NCI-H82 treated with DMSO at 0.1 percent for 48 hours (cell line): ENCODE data around the gene ETS1.

Experiments used
- DNase-seq: peaks from one replicate; lab custom pipeline; 2025; ENCODE audit not compliant: unreplicated experiment; lab: John Stamatoyannopoulos, UW

The ETS1 gene

DNA sequence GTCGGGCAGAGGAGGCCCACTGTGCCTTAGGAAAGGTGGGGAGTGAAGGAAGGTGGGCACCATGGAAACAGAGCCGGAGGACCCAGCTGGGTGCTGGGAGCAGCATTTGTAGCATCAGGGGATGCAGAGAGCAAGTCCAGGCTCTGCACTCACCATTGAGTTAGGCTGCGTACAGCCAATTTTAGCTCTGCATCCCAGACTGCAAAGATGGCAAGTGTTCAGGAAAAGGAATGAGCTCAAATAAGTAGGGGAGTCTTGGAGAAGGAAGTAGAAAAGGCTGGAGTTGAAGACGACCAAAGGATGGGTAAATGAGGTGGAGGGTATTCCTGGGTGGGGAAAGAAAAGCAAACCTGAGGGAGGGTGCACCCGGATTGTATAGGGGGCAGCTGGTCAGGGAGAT lies 31.6 kb upstream of the ETS1 start:
- DNase-seq, result no peak

DNA sequence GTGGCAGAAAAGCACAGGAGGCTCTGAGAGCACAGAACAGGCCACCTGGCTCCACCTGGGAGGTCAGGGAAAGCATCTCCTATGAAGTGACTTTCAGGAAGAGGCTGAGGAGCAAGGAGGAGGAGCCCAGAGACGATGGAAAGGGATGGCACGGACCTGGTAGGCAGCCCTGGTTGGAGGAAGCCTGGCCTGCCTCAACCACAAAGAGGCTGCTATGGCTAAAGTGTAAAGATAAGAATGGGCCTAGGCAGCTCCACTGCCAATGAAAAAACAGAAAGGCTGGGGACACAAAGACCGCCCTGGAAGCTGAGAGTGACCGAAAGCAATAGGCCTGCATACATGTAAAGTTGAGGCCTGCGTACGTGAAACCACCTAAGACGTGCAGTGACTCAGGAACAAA lies 31.2 kb upstream of the ETS1 start:
- DNase-seq, result no peak

DNA sequence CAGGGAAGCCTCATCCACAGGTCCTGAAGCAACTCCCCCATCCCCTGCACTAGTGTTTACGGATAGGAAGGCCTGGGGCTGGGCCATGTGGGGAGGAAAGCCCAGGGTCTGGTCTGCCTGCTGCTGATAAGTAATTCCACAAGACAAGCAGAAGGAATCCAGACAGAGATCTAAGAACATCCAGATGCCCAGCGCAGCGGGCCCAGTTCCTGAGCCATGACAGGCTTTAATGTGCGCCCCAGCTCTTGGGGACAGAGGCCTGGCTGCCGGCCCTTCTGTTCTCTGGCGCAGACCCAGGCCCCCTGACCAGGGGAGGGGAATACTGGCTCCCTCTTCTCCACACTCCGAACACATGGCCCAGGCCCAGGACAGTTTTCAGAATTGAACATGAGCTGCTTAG lies 28.8 kb upstream of the ETS1 start:
- no peak for DNase-seq

DNA sequence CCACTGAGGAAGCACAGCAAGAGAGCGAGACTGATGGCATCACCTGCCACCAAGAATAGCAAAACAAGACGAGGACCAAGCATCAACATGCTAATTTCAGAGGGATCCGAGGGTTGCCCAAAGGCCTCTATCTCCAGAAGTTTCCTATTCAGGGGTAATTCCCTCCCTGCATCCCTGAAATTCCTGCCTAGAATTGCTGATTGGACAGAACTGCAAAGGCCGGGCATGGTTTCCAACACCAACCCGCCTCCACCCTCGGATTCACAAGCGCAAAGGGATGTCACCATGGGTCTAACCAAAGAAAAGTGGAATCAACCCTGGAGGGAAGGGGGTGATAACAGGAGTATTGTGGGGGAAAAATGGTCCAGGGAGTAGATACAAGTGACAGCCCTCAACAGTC lies 28.3 kb upstream of the ETS1 start:
- DNase-seq, result no peak

DNA sequence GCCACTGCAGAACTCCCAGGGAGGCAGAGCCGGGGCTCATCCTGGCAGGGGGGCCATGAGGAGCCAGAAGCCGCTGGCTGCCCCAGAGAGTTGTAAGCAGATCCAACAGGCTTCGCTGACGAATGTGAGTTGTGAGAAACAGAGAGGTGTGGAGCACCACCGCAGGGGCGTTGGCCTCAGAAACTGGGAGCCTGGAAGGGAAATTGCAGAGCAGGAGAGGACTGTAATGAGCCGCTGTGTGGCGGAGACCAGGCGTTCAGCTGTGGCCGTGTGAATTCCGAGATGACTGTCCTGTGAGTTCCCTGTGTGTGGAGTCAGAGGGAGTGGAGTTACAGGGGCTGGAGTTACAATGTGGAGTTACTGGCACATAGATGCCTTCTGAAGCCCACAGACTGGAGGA lies 27.7 kb upstream of the ETS1 start:
- no peak for DNase-seq

DNA sequence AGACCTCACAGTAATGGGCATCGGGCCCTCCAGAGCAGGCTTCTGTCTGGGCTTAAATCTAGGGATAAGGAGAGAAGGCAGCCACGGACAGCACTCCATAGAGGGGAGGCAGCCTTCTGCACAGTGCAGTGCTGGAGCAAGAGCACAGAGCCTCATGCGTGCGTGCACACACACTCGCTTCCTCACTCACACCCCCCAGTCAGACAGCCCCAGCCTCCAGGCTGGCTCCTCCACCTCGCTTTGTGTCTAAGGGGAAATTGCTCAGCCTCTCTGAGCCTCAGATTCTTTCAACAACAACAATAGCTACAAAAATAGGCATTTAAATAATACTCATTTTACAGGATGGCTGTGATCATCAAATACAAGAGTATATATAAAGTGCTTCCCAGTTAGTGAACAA lies 26.7 kb upstream of the ETS1 start:
- DNase-seq, result no peak

DNA sequence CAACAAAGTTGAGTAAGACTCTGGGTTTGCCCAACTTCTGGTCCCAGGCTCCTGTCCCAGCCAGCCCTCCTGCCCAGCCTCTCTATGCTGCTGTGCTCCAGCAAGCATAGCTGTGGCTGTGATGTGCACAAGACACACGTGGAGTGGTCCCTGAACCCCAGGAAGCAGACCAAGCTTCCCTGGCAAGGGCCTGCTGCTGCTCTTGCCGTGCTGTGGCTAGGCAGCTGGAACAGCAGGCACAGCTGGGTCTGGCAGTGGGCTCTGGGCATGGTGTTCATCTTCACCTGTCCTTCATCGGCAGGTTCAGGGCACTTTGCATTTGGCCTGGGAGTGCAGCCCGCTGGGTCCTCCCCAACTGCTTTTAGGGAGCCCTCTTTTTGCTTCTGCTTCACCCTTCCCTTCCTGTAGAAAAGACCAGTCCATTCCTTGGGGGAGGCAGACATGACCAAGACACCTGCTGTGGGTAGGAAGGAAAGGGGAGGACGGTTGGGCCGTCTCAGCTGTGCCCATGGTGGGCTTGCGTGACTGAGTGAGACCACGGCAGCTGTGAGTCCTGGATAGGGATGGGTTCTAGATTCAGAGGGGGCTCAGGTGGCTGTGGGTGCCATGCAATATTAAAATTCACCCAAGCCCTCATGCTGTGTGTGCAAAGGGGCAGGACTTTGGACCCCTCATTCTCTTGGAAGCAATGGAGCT lies 26.1 kb upstream of the ETS1 start:
- no peak for DNase-seq

DNA sequence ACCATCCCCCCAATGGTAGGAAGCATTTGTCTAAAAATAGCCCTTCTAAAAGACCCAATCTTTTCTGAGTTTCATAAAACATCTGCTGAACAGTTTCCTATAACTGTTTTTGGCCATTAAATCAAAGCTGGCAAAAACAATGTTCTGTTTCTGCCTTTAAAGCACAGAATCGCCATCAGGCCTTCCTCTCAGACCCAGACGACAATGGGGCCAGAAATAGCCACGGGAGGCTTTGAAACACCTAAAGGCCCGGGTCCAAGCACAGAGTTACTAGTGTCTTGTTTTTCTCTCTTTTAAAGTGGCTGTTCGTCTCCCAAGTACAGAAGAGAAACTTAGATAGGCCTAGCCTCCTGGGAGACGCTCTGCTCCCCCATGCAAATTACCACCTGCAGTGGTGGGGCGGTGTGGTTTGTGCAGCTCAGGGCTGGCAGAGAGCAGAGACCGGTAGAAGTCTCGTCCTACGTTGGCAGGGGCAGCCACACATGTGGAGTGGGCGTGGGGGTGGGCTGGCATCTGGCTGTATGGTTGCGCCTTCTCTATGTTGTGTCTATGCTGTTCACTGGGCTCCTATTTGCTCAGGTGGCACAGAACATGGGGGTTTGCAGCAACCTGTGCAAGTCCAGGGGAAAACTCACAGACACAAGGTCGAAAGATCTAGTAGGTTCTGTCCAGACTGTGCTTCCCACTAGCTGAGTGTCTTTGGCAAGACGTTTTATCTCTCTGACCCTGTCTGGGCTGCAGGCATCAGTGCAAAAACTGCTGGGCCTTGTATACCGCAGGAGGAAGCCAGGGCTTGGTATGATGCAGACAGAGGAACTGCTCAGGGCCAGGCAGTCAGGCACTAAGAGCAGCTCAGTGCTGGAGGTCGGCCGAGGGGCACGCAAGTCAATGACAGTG lies 23.6 kb upstream of the ETS1 start:
- DNase-seq, result no peak

DNA sequence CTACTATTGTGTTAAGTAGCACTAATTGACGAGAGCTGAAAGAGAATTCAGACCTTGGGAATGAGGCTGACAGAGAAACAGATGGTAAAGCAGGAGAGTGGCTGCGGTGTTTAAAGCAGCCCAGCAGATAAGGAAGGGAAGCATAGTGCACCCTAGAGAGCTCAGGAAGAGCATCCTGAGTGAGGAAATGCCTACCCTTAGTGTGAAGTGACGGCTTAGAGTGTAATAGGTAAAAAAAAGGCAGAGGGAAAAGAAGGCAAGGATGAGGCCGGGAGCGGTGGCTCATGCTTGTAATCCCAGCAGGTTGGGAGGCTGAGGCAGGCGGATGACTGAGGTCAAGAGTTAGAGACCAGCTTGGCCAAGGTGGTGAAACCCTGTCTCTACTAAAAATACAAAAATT lies 22.4 kb upstream of the ETS1 start:
- no peak for DNase-seq

DNA sequence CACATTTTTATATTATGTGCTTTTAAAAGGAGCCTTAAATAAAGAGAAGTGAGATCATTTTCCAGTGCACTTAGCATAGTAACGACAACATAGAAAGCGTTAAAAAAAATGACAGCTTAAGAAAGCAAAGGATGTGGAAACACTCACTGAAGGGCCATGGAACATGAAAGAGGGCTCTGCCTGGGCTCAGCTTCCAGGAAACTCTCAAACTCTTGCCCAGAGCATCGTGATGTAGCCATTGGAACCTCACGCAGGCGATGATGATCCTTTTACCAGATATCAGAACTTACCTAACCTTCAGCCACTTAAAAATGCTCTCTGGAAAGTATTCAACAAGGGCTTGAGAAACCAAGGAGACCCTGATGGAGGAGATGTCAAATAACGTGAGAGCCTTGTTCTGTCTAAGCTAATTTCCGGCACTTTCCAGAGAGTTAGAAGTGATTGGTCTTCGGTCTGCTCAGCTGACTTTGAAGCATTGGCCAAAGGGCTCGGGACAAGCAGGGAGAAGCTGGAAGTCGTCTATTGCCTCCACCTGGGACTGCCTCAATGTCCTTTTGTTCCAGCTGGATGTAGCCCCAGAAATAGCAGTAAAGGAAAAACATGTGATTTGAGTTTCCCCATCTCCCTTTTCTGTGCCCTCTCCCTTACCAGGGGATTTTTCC lies 21.5 kb upstream of the ETS1 start:
- no peak for DNase-seq

DNA sequence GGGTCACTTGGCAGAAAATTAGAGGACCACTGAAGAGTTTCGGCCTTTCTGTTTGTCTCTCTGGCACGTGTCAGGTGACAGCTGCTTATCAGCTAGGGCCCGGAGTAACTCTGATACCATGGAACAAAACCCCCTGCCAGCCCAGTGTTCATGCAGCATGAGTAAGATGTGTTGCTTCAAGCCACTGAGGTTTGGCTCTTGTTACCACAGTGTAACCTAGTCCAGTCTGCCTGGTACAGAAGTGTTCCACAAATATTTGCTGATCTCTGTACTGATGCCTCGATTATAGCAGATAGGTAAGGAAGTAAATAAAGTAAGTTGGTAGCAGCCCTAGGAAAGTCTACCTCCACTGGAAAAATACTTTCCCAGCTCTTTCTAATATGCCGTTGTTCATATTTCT lies 20.5 kb upstream of the ETS1 start:
- DNase-seq, result no peak

DNA sequence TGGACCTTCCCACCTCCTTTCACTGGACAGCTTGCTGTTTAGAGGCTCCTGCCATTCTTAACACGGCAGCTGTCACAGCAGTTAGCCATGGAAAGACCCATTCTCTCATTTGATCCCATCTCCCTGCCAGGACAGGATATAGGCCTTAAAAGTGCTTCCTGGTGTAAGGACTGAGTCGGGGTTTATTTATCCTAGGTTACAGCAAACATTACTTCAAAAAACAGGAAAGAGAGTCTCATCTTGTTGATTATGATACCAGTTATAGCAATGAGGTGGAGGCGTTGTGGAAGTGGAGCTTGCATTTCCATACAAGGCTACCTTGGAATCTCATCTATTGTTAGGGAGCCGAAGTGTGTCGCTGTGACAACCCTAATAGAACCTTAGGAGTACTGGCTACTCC lies 17.4 kb upstream of the ETS1 start:
- DNase-seq, result no peak

DNA sequence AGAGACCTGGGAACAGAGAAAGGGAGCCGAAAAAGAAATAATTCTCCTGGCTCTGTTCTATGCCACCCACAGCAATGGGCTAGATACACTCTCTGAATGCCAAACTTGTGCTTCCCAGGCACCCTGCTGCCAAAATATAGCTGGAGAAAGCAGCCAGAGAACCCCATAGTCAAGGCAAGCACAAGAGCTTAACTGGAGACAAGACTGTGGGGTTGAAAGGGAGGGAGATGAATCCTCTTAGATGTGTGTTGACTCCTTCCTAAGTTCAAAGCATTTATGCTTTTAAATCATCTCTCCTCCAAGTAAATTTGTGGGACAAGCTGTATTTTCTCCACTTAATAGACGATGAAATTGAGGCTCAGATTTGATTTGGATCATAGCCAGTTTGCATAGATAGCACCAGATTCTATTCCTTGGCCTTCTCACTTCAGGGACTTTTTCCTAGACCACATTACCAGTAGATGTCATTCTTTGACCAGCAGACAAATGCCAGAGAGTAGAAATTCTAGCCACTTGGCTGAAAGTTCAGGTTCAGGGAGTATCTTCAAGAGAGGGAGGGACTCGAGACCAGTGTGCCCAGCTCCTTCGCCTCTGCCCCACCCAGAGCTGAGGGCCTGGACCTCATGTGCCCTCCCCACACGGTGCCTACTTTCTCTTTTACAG lies 16.5 kb upstream of the ETS1 start:
- DNase-seq, result no peak

DNA sequence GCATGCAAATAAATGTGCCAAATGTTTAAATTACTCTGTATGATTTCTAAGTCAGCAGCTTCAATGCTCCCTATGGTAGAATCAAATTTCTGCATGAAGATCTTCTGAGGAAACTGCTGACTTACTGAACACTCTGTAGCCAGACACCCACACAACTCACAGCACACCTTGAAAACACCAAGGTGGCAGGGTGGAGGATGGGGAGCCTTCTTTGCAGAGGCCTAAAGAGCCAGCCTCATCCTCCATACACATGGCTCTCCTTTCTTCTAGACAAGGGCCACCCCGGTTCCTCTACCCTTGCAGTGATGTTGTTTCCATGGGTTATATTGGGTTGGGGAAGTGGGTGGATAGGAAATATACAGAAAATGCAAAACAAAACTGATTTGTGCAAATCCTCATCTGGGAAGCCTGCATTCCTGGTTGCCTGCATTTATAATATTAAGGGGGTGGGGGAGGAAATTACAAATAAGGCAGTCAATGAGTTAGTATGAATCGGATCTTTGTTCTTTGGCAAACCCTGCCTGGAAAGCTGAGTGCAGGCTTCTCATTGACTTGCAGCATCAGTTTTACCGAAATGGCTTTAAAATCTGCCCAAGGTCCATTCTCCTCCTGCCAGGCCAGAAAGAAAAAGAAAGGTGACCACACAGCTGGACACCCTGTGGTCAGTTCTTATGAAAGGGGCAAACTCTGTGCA lies 15.8 kb upstream of the ETS1 start:
- DNase-seq, result no peak

DNA sequence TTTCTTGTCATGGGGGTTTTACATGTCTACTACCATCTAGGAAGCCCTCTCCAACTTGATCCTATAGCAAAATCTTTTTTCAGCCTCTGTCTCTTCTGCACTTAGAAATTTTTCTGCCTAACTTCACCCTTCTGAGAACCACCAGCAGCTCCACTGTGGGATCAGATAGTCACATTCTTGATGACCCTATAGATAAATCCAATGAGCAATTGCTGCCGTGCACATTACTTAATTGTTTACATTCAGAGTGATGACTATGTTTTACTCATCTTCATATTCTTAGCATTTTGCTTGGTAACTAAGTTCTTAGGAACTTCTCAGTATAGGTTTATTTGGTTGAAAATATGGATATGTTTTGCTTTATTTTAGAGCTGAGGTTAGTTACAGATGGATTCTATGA lies 12.4 kb upstream of the ETS1 start:
- DNase-seq, result no peak

DNA sequence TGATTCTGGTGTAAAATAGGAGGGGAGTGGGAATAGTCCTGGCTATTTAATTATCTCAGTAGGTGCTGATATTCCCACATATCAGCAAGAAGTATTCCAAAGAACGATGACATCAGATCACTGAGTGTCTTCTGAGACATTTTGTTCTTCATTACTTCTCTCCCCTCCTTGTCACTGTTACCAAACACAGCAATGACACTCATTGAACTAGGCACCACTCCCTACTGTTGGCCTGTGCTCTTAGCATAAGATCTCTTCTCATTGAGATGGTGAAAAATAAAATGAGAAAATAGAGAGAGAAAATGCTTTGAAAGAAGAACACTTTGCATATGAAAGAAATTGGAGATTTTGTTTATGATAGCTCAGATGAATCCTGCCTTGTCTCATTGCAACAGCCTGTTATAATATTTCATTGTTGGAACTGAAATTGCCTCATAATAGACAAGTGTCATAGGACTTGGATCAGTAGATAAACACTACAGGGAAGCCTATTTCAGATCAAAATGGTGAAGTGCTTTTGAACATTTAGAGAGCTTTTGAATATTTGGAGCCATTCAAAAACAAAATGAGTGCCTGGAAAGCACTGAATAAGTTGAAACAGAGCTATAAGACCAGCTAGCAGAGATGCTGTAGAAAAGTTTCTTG lies 11.3 kb upstream of the ETS1 start:
- DNase-seq, result no peak

DNA sequence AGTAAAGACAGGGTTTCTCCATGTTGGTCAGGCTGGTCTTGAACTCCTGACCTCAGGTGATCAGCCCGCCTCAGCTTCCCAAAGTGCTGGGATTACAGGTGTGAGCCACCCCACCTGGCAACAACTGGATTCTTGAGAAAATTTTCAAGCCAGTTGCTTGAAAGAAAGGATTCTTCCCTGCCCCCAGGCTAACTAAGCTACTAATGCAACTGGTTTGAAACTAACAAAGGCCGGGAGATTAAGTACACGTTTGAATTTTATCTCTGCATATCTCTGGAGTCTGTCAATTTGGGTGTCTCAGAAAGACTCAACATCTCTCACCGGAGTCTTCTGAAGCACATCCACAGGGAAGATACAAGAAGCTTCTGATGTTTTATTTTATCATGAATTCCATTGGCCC lies 10.7 kb upstream of the ETS1 start:
- no peak for DNase-seq

DNA sequence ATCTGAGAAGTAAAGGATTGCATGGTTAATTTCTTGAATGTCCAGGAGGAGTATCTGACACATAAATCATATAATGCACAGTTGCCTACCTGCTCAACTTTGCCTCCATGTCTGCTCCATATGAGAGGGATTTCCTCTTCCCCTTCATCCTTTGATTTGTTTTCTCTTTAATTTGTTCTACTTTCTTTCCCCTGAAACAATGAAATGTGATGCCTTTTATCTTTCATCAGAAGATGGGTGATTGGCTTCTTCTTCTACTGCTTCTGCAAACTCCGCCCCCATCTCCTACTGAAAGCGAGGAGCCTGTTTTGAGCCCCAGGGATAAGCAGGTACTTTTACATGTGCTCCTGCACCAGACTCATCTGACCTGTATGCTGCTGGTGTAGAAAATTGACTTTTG lies 9.9 kb upstream of the ETS1 start:
- no peak for DNase-seq

DNA sequence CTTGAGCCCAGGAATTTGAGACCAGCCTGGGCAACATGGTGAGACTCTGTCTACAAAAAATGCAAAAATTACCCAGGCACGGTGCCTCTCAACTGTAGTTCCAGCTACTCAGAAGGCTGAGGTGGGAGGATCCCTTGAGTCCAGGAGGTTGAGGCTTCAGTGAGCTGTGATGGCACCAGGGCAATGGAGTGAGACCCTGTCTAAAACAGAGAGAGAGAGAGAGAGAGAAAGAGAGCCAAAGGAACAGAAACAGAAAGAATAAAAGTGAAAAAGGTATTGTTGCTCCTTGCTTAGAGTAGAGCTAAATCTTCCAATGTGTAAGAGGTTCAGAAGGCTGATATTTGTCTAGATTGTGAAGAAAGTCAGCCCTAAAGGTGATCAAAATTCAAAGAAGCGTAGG lies 8.9 kb upstream of the ETS1 start:
- DNase-seq, result no peak

DNA sequence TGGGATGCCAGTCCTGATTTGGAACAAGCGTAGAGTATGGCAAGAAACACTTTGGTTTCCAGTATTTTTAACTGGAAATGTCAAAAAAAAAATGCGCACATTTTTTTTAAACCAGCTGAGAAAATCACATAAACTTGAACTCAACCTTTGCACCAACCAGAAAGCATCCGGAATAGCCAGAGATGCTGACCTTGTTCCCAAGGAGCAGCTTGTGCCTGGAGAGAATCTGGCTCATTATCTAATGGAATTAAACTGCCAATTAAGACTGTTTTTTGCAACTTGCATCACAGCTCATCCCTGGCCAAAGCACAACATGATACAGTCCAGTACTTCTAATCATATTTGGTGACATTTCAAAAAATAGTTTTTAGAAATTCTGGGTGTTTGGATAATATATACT lies 8.4 kb upstream of the ETS1 start:
- DNase-seq, result peak; percentile 4

DNA sequence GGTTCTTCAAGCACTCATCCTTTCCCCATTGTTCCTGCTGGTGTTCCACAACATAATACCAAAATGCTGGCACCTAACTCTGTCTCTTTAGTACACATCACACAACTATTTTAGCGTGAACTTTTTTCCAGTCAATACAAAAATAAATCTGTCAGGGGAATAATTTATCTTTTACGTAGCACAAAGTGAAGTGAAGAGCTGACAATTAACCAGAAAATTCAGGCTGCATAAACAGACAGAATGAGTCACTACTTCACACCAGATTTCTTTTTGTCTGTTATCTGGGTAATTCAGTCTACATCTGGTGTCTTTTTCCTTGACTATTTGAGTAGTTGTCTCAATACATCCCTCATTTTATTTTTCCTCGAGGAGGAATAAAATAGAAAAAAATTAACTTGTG lies 7.9 kb upstream of the ETS1 start:
- DNase-seq, result no peak
